IPS DF 4.7 (cell line): ENCODE results near the gene EMSY.
"Not testable (repeated sequence)": the region's sequence is repeated elsewhere in the genome, so short reads cannot be mapped to it uniquely, and the experiment has no call there.

Experiments
- DNase-seq: peaks from one replicate; pipeline ENCODE4 v3.0.0-alpha.2; 2013; ENCODE audit warnings: low spot score; ENCODE audit errors: extremely low read depth

Gene EMSY

DNA sequence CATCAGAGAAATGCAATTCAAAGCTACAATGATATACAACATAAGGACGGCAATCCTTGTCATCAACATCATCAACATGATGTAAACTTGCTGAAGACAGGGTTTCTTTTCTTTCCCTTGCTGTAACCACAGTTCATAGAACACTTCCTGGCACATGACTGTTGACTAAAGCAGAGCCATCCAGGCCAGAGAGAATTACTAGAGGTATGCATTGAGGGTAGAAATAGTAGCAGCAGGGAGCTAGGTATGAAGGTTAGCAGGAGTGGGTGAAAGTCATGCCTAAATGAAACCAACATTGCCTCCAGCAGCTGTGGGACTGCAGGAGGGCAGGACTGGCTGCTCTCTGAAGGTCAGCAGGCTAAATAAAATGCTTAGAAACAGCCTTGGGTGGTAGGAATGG, 122.0 kb downstream of the EMSY start:
- no peak for DNase-seq

DNA sequence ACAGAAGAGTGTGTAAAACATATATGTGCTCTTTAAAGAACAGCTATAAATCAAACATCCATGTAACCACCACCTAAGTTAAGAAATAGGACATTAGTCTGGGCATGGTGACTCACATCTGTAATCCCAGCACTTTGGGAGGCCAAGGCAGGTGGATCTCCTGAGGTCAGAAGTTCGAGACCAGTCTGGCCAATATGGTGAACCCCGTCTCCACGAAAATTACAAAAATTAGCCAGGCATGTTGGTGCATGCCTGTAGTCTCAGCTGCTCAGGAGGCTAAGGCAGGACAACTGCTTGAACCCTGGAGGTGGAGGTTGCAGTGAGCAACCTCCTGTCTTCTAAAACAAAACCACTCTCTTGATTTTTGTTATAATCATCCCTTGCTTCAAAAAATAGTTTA, 122.4 kb downstream of the EMSY start:
- no peak for DNase-seq

DNA sequence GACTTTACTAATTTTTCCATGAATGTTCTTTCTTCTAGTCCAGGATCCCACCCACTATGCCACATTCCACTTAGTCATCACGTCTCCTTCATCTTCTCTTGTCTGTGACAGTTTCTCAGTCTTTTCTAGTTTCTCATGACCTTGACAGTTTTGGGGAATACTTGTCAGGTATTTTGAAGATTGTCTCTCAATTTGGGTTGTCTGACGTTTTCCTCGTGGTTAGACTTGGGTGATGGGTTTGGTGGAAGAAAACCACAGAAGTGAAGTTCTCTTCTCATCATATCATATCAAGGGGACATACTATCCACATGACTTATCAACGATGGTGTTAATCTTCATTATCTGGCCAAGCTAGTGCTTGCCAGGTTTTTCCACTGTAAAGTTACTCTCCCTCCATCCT, 123.3 kb downstream of the EMSY start:
- DNase-seq, result no peak

DNA sequence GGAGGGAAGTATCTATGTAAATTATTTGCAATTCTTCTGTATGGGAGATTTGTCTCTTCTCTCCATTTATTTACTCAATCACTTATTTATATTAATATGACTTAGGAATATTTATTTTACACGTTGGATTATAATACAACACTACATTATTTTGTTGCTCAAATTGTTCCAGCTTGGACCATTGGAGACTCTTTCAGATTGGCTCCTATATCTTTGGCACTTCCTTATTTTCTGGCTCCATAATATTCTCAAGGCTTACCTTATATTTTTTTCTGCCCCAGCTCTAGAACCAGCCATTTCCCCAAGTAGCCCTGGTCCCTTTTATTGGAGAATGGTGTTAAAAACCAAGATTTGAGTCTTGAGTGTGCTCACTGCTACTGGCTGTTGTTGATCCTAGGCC, 123.8 kb downstream of the EMSY start:
- no peak for DNase-seq

DNA sequence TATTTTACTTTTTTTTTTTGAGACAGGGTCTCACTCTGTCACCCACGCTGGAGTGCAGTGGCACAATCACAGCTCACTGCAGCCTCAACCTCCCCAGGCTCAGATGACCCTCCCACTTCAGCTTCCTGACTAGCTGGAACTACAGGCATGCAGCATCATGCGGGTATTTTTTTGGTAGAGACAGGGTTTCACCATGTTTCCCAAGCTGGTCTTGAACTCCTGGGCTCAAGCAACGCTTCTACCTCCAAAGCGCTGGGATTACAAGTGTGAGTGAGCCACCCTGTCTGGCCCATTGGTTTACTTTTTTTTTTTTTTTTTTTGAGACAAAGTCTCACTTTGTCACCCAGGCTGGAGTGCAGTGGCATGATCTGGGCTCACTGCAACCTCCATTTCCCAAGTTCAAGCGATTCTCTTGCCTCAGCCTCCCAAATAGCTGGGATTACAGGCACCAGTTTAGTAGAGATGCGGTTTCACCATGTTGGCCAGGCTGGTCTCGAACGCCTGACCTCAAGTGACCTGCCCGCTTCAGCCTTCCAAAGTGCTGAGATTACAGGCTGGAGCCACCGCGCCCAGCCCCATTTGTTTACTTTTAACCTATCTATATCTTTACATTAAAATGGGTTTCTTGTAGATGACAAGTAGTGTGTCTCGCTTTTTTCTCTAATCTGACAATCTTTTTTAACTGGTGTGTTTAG, 127.5 kb downstream of the EMSY start:
- DNase-seq, result not testable (repeated sequence)

DNA sequence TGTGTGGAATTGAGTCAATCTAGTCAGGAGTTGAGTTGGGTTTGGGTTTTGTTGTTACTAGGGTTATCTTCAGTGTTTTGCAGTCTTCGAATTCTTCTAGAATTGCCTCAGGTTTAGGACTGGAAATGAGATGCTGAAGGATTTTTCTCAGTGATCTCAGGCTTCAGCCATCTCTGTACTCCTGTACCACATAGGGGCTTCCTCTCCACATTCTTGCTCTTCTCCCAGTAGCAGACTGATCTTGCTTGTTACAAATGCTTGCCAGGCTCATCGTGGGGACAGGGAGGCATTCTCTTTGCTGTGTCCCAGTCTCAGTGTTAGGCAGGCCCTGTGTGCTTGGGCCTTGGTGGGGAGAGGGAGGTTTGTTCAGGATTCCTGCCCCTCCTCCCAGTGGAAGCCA, 129.6 kb downstream of the EMSY start:
- DNase-seq, result no peak

DNA sequence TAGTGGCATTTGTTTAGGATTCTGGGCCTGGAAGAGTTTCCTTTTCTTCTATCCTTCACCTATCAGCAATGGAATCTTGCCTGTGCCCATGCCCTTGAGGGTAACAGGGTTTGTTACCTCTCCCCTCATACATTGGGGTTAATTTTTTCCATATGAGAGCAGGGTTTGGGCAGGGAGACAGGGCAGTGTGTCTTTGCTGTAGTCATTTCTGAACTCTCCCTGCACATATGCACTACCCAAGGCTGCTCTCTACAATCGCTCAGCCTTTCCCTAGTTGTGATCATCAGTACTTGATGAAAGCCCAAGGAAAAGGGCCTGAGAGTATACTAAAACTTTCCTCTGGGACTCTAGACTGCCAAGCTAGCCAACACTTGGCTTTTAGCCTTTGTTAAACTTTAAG, 130.1 kb downstream of the EMSY start:
- DNase-seq, result no peak

DNA sequence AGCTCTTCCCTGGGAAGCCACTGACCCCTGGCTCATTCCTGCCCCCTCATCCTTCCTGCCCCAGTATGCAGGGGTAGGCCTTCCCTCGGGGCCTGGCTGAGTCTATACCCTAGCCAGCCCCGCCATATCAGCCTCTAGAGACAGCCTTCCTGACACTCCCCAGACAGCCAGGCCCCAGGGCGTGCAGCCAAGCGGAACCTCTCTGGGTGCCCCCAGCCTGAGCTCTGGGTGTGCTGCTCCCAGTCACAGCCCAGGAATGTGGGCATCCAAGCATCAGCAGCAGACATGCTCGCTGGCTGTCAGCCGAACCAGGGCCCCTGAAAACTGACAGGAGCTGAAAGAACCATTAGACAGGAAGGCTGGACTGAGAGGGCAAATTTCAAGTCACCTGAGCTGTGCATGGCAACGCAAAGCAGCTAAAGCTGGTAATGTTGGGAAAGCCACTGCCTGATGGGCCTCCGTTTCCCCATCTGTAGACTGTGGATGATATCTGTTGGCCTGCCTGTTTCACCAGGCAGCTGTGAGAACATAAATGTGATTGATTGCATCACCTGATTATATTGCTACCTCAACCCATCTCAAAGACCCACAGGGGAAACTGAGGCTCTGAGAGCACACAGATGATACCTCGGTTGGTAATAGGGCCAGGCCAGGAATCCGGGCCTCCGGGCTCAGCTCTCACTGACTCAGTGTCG, 132.6 kb downstream of the EMSY start:
- no peak for DNase-seq

DNA sequence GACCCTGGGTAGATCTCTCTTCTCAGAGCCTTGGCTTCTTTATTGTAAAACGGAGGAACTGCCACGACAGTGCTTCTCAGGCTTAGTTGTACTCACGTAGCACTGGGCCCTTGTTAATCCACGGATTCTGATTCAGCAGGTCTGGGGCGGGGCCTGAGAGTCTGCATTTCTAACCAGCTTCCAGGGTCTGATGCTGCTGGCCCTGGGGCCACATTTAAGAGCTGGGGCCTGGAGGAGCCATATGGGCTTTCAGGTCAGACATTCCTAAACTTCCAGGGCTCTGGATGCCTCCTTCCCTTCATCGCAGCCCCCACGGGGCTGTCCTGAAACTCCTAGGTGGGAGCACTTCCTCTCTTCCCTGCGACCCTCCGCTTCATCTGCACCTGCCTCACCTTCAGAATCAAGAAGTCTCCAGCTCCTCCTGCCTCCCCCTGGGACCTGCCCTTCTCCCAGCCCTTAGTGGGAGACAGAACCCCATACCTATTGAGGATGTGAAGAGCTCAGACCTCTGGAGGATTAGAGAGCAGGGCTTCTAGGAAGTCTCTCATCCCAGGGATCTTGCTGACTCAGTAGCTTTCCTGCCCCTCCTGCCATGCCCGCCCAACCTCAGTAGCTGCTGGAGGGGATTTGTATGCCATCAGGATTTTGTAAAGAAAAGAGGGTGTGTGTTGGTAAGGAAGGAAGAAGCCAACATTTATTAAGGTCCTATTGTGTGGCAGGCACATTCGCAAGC, 133.3 kb downstream of the EMSY start:
- no peak for DNase-seq

DNA sequence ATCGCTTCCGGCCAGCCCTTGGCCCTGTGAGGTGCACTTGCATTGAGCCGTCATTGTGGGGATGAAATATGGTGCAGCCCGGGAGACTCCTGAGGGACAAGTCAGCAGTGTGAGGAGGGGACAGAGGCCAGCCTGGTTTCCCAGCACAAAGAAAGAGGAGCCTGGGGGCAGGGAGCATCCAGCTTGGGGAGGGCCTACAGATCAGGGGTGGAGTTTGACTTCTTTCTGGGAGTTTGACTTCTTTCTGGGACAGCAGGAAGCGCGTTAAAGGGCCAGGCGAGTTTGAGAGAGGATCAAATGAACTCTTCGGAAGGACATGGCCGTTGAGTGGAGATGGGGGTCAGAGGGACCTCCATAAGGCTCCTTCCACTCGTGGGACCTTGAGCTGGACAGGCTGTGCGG, 133.8 kb downstream of the EMSY start:
- no peak for DNase-seq

DNA sequence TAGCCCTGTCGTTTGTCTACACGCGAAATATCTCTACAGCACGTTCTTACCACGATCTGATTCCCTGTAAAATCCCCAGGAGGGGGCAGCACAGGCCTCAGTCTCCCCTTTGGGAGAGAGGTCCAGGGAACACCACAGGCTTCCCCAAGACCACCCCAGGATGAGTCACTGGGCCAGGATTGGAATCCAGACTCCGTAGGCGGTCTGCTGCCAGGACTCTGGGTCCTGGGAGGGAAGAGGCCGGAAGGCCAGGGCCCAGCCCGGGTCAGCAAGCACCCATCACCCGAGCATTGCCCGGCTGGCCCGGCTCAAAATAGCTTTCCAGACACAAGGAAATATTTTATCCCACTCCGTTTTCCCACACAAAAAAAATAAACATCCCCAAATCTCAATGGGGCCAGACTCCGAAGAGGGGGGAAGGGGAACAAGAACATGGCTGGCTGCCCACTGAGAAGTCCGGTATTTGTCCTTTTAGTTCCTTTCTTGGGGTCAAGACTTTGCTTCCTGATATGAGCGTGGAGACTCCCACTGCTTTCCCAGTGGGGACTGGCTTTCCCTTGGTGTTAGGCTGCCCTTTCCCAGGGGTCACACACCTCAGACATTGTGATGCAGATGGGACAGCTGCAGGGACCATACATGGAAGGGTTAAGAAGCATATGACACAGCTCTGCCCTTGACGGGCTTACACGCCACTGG, 134.4 kb downstream of the EMSY start:
- no peak for DNase-seq

DNA sequence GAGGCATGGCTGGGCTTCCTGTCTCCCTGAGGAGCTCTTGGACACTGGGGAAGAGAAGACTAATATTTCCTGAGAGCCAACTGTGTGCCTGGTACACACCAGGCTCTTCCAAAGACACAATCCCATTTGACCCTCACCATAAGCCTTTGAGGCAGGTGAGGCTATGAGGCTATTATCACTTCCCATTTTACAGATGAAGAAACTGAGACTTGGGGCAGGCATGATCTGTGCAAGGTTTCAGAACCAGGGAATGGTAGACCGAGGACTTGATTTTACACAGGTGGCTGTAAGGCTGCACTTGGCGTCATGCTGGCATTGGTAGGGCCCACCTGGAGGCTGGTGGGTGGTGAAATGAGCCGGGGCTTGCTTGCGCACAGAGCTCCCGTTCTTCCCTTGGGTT, 134.9 kb downstream of the EMSY start:
- DNase-seq, result no peak

DNA sequence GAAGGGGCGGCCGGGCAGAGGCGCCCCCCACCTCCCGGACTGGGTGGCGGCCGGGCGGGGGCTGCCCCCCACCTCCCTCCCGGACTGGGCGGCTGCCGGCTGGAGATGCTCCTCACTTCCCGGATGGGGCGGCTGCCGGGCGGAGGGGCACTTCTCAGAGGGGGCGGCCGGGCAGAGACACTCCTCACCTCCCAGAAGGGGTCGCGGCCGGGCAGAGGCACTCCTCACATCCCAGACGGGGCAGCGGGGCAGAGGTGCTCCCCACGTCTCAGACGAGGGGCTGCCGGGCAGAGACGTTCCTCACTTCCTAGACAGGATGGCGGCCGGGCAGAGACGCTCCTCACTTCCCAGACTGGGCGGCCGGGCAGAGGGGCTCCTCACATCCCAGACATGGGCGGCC, 137.7 kb downstream of the EMSY start:
- not testable (repeated sequence) for DNase-seq

DNA sequence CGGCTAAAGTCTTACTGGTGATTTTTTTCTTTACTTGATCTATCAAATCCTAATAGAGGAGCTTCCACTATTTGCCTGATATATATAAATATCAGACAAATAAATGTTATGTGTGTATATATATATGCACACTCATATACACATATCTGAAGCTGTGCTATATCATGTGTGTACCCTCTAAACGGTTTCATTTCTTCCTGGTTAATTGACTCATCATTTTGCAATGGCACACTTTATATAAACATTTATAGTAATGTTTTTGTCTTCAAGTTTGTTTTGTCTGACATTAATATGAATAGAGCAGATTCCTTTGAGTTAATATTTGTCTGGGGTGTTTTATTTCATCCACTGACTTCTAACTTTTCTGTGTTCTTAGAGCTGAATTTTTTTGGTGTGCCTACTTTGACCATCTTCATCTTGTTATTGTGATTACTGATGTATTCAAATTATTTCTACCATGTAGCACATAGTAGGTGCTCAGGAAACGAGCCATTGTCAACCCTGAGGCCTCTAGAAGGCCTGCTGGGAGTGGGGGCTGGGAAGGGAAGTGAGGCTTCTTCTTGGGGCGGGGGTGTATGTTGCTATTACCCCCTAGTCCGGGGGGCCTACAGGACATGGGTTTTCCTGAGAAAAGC, 143.1 kb downstream of the EMSY start:
- no peak for DNase-seq

DNA sequence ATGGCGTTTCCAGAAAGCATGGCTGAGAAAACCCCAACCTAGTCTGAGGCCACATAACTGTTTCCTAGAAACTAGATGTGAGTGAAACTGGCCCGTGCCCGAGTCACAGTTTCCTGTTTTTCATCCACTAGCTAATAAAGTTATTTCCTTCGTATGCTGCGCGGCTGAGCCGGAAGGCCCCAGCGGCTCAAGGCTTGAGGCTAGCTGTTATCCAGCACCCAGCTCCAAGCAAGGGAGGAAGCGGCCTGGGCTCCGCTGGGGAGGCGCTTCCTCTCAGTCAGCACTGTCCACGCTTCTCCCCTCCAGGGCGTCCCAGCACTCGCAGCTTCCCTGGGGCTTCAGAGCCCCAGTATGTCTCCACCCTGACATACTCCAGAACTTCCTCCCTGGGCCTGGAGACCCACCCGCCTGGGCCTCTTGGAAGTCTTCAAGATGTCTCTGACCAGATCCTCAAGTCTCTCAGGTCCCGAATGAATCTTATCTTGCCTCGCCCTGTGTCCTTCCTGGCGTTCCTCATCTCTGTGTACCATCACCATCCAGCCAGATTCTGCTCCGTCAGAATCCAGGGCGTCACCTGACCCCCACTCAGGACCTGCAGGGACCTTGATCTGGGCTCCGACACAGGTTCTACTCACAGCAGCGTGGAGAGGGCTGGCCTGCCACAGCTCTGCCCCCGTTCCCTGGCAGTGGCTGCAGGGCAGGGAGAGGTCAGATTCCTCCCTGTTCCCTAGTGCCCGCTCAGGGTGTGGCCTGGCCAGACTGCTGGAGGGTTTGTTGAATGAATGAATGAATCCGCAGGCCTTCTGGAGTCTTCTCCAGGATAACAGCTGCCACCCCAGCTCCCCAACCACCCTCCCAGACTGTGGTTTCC, 143.9 kb downstream of the EMSY start:
- DNase-seq, result no peak

DNA sequence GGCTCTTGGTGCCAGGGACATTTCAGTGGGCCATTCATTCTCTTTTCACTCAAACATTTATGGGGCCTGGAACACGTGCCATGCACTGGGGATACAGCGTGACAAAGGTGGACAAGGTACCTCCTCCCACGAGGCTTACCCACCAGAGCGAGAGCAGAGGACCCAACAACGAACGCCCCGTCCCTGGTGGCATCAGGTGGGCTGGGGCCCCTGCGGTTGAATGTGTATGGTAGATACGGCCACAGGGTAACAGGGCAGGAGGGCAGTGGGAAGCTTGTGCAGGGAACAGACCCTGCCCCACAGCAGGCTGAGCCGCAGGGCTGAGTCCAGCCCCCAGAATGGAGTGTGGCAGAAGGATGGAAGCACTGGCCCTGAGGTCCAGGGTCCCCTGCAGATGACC, 144.7 kb downstream of the EMSY start:
- DNase-seq, result no peak

DNA sequence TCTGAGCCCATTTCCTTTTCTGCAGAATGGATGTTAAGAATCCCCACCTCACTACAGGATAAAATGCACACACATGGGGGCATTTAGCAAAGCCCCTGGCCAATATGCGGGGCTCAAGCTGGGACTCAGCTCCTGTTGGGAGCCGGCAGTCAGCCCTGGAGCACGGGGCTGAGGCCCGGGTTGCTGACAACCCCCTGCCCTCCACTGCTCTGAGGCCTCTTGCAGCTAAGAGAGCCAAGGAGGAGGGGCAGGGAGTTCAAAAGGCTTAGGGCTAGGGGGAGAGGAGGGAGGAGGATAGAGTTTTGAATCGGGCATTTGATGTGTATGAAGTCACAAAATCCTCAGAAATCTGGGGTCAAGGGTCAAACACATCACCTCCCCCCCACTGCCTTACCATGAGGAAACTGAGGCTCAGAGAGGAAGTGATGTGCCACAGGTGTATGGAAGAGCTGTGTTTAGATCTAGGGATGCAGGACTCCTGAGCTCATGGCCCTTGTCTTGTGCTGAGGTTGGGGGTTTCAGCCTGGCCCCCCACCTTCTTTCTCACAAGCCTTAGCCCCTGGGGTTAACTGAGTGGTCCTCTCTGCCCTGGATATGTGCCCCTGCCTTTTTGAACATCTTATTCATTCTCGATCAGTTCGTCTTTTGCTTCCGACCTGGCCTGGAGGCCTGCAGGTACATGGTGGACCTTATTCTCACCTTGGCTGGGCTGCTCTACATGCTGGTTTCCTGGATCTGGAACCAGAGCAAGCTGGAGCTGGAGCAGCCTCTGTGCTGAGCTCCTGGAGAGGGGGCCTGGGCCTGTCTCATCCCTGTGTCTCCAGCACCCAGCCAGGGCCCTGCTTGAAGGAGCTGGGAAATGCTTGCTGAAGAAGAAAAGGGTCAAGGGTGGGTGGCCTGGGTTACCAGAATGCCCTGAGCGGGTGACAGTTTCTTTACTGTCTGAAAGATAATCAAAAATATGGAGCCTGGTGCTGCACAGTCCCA, 145.4 kb downstream of the EMSY start:
- no peak for DNase-seq

DNA sequence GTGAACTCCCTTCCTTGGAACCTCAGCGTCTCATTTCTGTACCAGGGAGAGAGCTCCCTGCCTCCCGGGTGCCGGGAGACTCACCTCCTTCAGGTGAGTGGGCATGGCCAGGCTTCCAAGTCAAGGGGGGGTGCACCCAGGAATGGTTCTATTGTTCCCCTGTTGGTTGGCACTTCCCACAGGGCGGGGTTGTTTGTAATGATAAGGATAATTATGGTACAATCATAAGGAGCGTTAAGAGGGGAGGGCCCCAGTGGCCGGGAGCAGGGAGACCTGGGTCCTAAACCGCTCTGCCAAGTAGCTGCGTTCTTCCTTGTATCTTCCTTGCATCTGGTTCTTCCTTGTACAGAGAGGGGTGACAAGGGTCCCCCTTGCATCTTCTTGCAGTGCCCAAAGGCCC, 146.6 kb downstream of the EMSY start:
- no peak for DNase-seq
